ENCODE data around the gene PARD6B. TPM values are rescaled to one million over a fixed set of nuclear protein-coding genes. Genes with fewer than 3 reads are reported as not detected.
"Not testable (repeated sequence)": the region's sequence is repeated elsewhere in the genome, so short reads cannot be mapped to it uniquely, and the experiment has no call there.

Gene PARD6B
- total RNA-seq, 1 donor from 2014 or later: 43.2 TPM

DNA sequence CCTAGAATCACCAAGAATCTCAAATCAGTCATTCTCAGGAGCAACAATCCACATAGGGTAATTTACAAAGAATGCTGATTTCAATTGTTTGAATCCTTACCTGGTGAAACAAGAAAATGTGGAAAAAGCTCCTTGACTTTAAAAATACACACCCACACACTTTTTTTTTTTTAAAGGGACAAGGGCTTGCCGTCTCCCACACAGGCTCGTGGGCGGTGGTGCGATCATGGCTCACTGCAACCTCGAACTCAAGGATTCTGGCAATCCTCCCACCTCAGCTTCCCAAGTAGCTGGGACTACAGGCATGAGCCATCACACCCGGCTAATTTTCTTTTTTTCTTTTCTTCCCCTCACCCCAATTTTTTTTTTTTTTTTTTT, 30.7 kb downstream of the PARD6B start:
- H3K27me3 ChIP-seq: no peaks in the 10 kb centered on the region
- DNase-seq: peak; percentile 74
- no peaks in the 10 kb centered on the region for H3K36me3 ChIP-seq
- intact Hi-C loops (cut with DNase I): no loop called here
- TF ChIP-seq CTCF (IDR thresholded peaks at IDR 0.05): no peak
- H3K27ac ChIP-seq: peak overlapping the region; percentile 78
- H3K9me3 ChIP-seq: no peaks in the 10 kb centered on the region
- ATAC-seq: peak; percentile 39
- H3K4me1 ChIP-seq: peaks cover 15% of the 10 kb centered on the region
- no peak overlapping the region for H3K4me3 ChIP-seq

DNA sequence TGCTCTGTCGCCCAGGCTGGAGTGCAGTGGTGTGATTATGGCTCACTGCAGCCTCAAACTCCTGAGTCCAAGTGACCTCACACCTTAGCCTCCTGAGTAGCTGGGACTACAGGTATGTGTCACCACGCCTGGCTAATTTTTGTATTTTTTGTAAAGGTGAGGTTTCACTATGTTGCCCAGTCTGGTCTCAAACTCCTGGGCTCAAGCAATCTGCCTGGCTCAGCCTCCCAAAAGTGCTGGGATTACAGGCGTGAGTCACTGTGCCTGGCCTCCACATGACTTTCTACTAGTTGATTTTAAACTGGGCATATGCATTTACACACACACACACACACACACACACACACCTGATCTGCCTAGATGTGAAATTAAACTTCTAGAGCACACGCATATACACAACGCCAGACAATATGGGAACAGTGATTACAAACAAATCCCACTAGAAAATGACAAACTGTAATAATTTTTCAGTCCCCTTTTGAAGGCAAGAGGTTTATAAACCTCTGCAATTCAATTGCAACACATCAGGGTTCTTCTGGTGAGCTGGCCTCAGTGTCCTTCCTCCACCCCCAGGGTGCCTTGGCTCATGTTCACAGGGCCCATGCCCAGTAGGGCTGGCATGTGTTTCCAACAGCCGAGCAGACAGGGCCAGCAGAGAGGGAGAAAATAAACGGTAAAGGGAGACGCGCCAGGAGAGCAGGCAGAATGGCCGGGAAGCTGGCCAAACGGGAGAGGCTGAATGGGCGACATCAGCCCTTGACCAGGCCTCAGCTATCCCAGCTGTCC, 31.2 kb downstream of the PARD6B start:
- Histone ChIP-seq H3K4me3 (no peak overlapping the region), H3K27ac (peak overlapping the region; percentile 78), H3K9me3 (no peaks in the 10 kb centered on the region), H3K27me3 (no peaks in the 10 kb centered on the region), H3K36me3 (no peaks in the 10 kb centered on the region), H3K4me1 (peaks cover 15% of the 10 kb centered on the region)
- no peak for TF ChIP-seq CTCF (IDR thresholded peaks at IDR 0.05)
- intact Hi-C loops (cut with DNase I): no loop called here
- ATAC-seq: peak; percentile 58
- DNase-seq: peak; percentile 76

- H3K27ac ChIP-seq: peak overlapping the region; percentile 78
- intact Hi-C loops (cut with DNase I); DNase-seq: not testable (repeated sequence)
Measured at GRCh38 chr20:50763550-50764458, 32.4 kb downstream of the PARD6B start.

DNA sequence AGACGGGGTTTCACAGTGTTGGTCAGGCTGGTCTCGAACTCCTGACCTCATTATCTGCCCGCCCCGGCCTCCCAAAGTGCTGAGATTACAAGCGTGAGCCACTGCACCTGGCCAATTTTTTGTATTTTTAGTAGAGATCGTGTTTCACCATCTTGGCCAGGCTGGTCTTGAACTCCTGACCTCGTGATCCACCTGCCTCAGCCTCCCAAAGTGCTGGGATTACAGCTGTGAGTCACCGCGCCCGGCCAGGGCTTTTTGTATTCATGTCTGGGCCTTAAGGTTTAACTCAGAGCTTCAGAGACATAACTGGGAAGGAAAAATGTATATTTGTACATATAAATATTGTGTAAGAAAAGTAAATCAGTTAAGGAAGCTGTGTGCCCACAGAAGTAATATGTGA, 33.9 kb downstream of the PARD6B start:
- H3K9me3 ChIP-seq; H3K27me3 ChIP-seq; H3K27ac ChIP-seq; ATAC-seq; H3K4me3 ChIP-seq; H3K36me3 ChIP-seq; intact Hi-C loops (cut with DNase I): not testable (repeated sequence)
- DNase-seq: peak; percentile 41
- H3K4me1 ChIP-seq: peaks cover 15% of the 10 kb centered on the region

More at GRCh38 chr20:50763550-50764458, 32.4 kb downstream of the PARD6B start:
- H3K4me1 ChIP-seq: peaks cover 15% of the 10 kb centered on the region
- H3K36me3 ChIP-seq, H3K27me3 ChIP-seq, H3K4me3 ChIP-seq, ATAC-seq, H3K9me3 ChIP-seq: not testable (repeated sequence)

- Histone ChIP-seq H3K9me3 (no peaks in the 10 kb centered on the region), H3K36me3 (no peaks in the 10 kb centered on the region), H3K27ac (no peak overlapping the region), H3K4me1 (peaks cover 15% of the 10 kb centered on the region), H3K4me3 (no peak overlapping the region), H3K27me3 (no peaks in the 10 kb centered on the region)
- no peak for TF ChIP-seq CTCF (IDR thresholded peaks at IDR 0.05)
- no peak for ATAC-seq
- intact Hi-C loops (cut with DNase I): no loop called here
- no peak for DNase-seq
Measured at GRCh38 chr20:50765674-50766073, 34.3 kb downstream of the PARD6B start.

- DNase-seq: peak; percentile 27
- not testable (repeated sequence) for H3K9me3 ChIP-seq, H3K27ac ChIP-seq
Measured at GRCh38 chr20:50766955-50767809, 35.8 kb downstream of the PARD6B start.

GRCh38 chr20:50768991-50769390, 37.6 kb downstream of the PARD6B start:
- H3K36me3 ChIP-seq; H3K27ac ChIP-seq; ATAC-seq; H3K4me1 ChIP-seq; H3K4me3 ChIP-seq; H3K27me3 ChIP-seq; intact Hi-C loops (cut with DNase I); H3K9me3 ChIP-seq: not testable (repeated sequence)
- DNase-seq: peak; percentile 31

More at GRCh38 chr20:50766955-50767809, 35.8 kb downstream of the PARD6B start:
- H3K4me3 ChIP-seq; intact Hi-C loops (cut with DNase I); H3K27me3 ChIP-seq; H3K4me1 ChIP-seq; H3K36me3 ChIP-seq: not testable (repeated sequence)
- ATAC-seq: peak; percentile 38

GRCh38 chr20:50769551-50770085, 38.2 kb downstream of the PARD6B start:
- ATAC-seq (peak; percentile 15), DNase-seq (peak; percentile 43)
- H3K4me1 ChIP-seq; intact Hi-C loops (cut with DNase I); H3K36me3 ChIP-seq; H3K9me3 ChIP-seq; H3K4me3 ChIP-seq; H3K27me3 ChIP-seq; H3K27ac ChIP-seq: not testable (repeated sequence)

DNA sequence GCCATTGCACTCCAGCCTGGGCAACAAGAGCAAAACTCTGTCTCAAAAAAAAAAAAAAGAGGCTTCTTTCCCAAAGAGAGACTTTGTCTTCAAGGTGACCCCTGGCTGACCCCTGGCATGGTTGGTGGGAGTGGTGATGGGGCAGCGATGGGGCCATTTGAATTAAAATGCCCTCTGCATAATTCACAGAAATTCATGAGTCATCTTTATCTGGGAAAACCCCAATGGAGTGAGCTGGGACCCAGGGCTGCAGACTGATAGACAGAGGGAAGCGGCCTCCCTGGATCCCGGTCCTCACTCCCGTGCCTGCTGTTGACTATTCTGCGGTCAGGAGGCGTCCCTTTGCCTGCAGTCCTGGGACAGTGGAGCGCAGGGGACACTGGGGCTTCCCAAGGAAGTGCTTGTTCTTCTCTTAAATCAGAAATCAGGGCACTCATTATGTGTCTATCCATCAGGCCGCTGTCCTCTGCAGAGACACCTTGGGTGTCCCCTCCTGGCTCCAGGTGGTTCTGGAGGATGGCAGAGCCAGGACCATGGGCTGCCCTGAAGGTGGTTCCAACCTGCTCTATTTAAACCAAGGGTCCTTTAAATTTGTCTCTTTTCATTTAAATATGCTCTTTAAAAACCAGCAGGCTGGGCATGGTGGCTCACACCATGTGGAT, 40.2 kb downstream of the PARD6B start:
- intact Hi-C loops (cut with DNase I); H3K27me3 ChIP-seq; H3K4me1 ChIP-seq; H3K4me3 ChIP-seq; H3K9me3 ChIP-seq; H3K27ac ChIP-seq; H3K36me3 ChIP-seq: not testable (repeated sequence)
- peak; percentile 12 for ATAC-seq
- DNase-seq: peak; percentile 15
